HCT116 (cell line): ENCODE results near the gene LIN54. TPM values are rescaled to one million over a fixed set of nuclear protein-coding genes. Genes with fewer than 3 reads are reported as not detected.

ENCODE experiments used
- ATAC-seq: fragments of 200-7000 bp; cut with Tn5 transposase; 2 replicates; pipeline ENCODE4 v1.9.1; 2020; ENCODE audit warnings: mild to moderate bottlenecking, moderate library complexity
- BruUV-seq: library from RNA; stranded (reverse); fragments of 400-500 nt; replicated peaks from 2 replicates; lab custom pipeline; 2021; lab: Mats Ljungman, UMichigan
- CTCF ChIA-PET: fragments of 300-600 bp; sonication (Branson Sonifier 250); formaldehyde crosslinking; loops from one replicate; lab custom pipeline; 2021; ENCODE audit warnings: antibody characterized with exemption; lab: Charles Lee
- POLR2A ChIA-PET: fragments of 300-600, 350-600 bp; sonication (Branson Sonifier 250); formaldehyde crosslinking; loops from one replicate; lab custom pipeline; 2021; ENCODE audit warnings: antibody characterized with exemption; lab: Charles Lee
- RAD21 ChIA-PET, 2 experiments: fragments of 300-600 bp; sonication (Branson Sonifier 250); formaldehyde crosslinking; loops; one replicate each; lab custom pipeline; 2023; ENCODE audit warnings: low total read pairs in 2 of 2; ENCODE audit not compliant: uncharacterized antibody in 2 of 2, unreplicated experiment in 2 of 2, low non-redundant PET in 1 of 2; lab: Charles Lee
- DNase-seq: peaks from one replicate; pipeline ENCODE4 v3.0.0-alpha.2; 2010; ENCODE audit warnings: low read depth, low spot score
- H2AFZ ChIP-seq: fragments of 200-600 bp; shearing (Covaris generic), sonication (generic); 2 replicates; pipeline ENCODE4 v1.6.1; 2017; ENCODE audit warnings: low read depth, mixed run types, mixed read lengths, antibody characterized with exemption, low read length; ENCODE audit not compliant: poor library complexity, severe bottlenecking
- H3K27ac ChIP-seq: 2 replicates; pipeline ENCODE4 v1.5.1; 2012; ENCODE audit warnings: low read depth, low read length
- H3K27me3 ChIP-seq: fragments of 200-600 bp; sonication (generic); 2 replicates; pipeline ENCODE4 v1.6.1; 2016; ENCODE audit warnings: mixed run types, low read length, mixed read lengths; ENCODE audit not compliant: insufficient read depth
- H3K36me3 ChIP-seq, 2 experiments: fragments of 200-500 bp in 1 of 2; fragments of 200-600 bp in 1 of 2; sonication (Bioruptor generic) in 1 of 2; sonication (generic) in 1 of 2; 2 replicates each; pipeline versions ENCODE4 v1.5.1 to v1.6.1; 2014 to 2016; ENCODE audit warnings: low read length in 2 of 2, inconsistent platforms in 1 of 2, mixed read lengths in 1 of 2, mixed run types in 1 of 2; ENCODE audit not compliant: insufficient read depth in 2 of 2, control insufficient read depth in 1 of 2
- H3K4me1 ChIP-seq, 2 experiments: fragments of 200-600 bp in 1 of 2; sonication (generic) in 1 of 2; 2 replicates each; pipeline versions ENCODE4 v1.5.1 to v1.6.1; 2012 to 2017; ENCODE audit warnings: low read length in 2 of 2, inconsistent platforms in 1 of 2, mild to moderate bottlenecking in 1 of 2, mixed read lengths in 1 of 2, mixed run types in 1 of 2, moderate library complexity in 1 of 2; ENCODE audit not compliant: insufficient read depth in 2 of 2, control insufficient read depth in 1 of 2
- H3K4me2 ChIP-seq: fragments of 200-600 bp; sonication (generic); 2 replicates; pipeline ENCODE4 v1.6.1; 2017; ENCODE audit warnings: mixed run types, low read length, mixed read lengths
- H3K4me3 ChIP-seq, 2 experiments: fragments of 200-600 bp in 1 of 2; sonication (generic) in 1 of 2; replicated peaks in 1 of 2; 2 replicates each; pipeline ENCODE4 v1.5.1; 2011 to 2016; ENCODE audit warnings: low read length in 2 of 2, control low read depth in 1 of 2, low read depth in 1 of 2, mild to moderate bottlenecking in 1 of 2, mixed read lengths in 1 of 2, mixed run types in 1 of 2
- H3K79me2 ChIP-seq: fragments of 200-600 bp; sonication (generic); 2 replicates; pipeline ENCODE4 v1.6.1; 2017; ENCODE audit warnings: mild to moderate bottlenecking, mixed run types, low read length, moderate library complexity, mixed read lengths; ENCODE audit not compliant: insufficient read depth
- H3K9ac ChIP-seq: fragments of 200-600 bp; sonication (generic); 2 replicates; pipeline ENCODE4 v1.6.1; 2016; ENCODE audit warnings: low read length, mixed read lengths
- H3K9me2 ChIP-seq: fragments of 200-600 bp; sonication (generic), shearing (Covaris generic); 2 replicates; pipeline ENCODE4 v1.6.1; 2017; ENCODE audit warnings: mixed run types, mild to moderate bottlenecking, moderate library complexity; ENCODE audit not compliant: insufficient read depth
- H3K9me3 ChIP-seq, 2 experiments: fragments of 200-500 bp in 1 of 2; fragments of 200-600 bp in 1 of 2; sonication (Bioruptor generic) in 1 of 2; sonication (generic) in 1 of 2; 2 replicates each; pipeline ENCODE4 v1.6.1; 2014 to 2017; ENCODE audit warnings: low read length in 2 of 2, mixed read lengths in 2 of 2, inconsistent platforms in 1 of 2, low read depth in 1 of 2, mild to moderate bottlenecking in 1 of 2, mixed run types in 1 of 2, moderate library complexity in 1 of 2; ENCODE audit not compliant: control insufficient read depth in 1 of 2, insufficient read depth in 1 of 2
- H4K20me1 ChIP-seq: fragments of 200-600 bp; sonication (generic), shearing (Covaris generic); 2 replicates; pipeline ENCODE4 v1.6.1; 2017; ENCODE audit warnings: mixed run types, mild to moderate bottlenecking, moderate library complexity; ENCODE audit not compliant: insufficient read depth
- CBX3 ChIP-seq: IDR thresholded peaks from 2 replicates; pipeline ENCODE4 v1.6.1; 2012; ENCODE audit warnings: low read depth
- EGR1 ChIP-seq: IDR thresholded peaks from 2 replicates; pipeline ENCODE4 v1.6.1; 2012; ENCODE audit warnings: low read depth
- ELF1 ChIP-seq: IDR thresholded peaks from 2 replicates; pipeline ENCODE4 v1.6.1; 2012; ENCODE audit warnings: low read depth, borderline replicate concordance
- EZH2 ChIP-seq: fragments of 200-600 bp; sonication (generic); IDR thresholded peaks from 2 replicates; pipeline ENCODE4 v1.6.1; 2017; ENCODE audit warnings: antibody characterized with exemption, mixed run types
- MAX ChIP-seq: IDR thresholded peaks from 2 replicates; pipeline ENCODE4 v1.6.1; 2012
- POLR2A ChIP-seq: IDR thresholded peaks from 2 replicates; pipeline ENCODE4 v1.7.0; 2011; ENCODE audit warnings: borderline replicate concordance; ENCODE audit not compliant: insufficient read depth, insufficient read length; ENCODE audit errors: extremely low read depth
- RAD21 ChIP-seq: IDR thresholded peaks from 2 replicates; pipeline ENCODE4 v1.6.1; 2012; ENCODE audit warnings: low read depth, mild to moderate bottlenecking
- REST ChIP-seq: IDR thresholded peaks from 2 replicates; pipeline ENCODE4 v1.6.1; 2012; ENCODE audit warnings: low read depth
- SIN3A ChIP-seq: IDR thresholded peaks from 2 replicates; pipeline ENCODE4 v1.6.1; 2012; ENCODE audit warnings: low read depth
- SP1 ChIP-seq: IDR thresholded peaks from 2 replicates; pipeline ENCODE4 v1.6.1; 2012; ENCODE audit warnings: low read depth
- YY1 ChIP-seq: IDR thresholded peaks from 2 replicates; pipeline ENCODE4 v1.6.1; 2011; ENCODE audit warnings: low read length, low read depth, moderate library complexity, mild to moderate bottlenecking; ENCODE audit not compliant: insufficient replicate concordance; ENCODE audit errors: extremely low read depth
- ZNF274 ChIP-seq: fragments of 200-500 bp; sonication (Bioruptor generic); IDR thresholded peaks from 2 replicates; pipeline ENCODE4 v1.6.1; 2014; ENCODE audit warnings: mild to moderate bottlenecking, low read depth, low read length, inconsistent platforms
- intact Hi-C: fragments of 100-400 bp; cut with micrococcal nuclease; formaldehyde crosslinking; loops from 2 replicates; pipeline ENCODE4 v1.10.0; 2022
- total RNA-seq: library from RNA; stranded (reverse); gene quantifications from one replicate; pipeline ENCODE4 v1.2.1, GENCODE V29; 2021; ENCODE audit not compliant: unreplicated experiment

LIN54 gene
- total RNA-seq, 1 experiment from 2014 or later: 15.6 TPM

GRCh38 chr4:83019794-83020494 is 9.3 kb upstream of the LIN54 start:
- no peaks in the 10 kb centered on the region for H3K27me3 ChIP-seq
- TF ChIP-seq SP1 (no peak), EGR1 (no peak), RAD21 (no peak), MAX (no peak), ZNF274 (no peak), REST (no peak), ELF1 (no peak), SIN3A (no peak), EZH2 (no peak), CBX3 (no peak), YY1 (no peak), POLR2A (no peak)
- TF ChIP-seq, all 23 proteins: peak for 0
- Histone ChIP-seq H3K9me2 (no peaks in the 10 kb centered on the region), H3K27ac (no peak overlapping the region), H3K4me3 (no peak overlapping the region), H3K4me2 (no peak overlapping the region), H3K79me2 (no peaks in the 10 kb centered on the region), H3K36me3 (no peaks in the 10 kb centered on the region), H3K4me1 (no peaks in the 10 kb centered on the region), H4K20me1 (no peaks in the 10 kb centered on the region), H3K9ac (no peak overlapping the region), H3K9me3 (peaks cover 0 to 3% of the 10 kb centered on the region in 2 experiments; a peak in 1 of 4 replicates), H2AFZ (peak overlapping the region; percentile 27)
- RAD21 ChIA-PET: no interaction called here
- CTCF ChIA-PET: no interaction called here
- intact Hi-C loops: no loop called here
- POLR2A ChIA-PET: no interaction called here
- no TSS peak for BruUV-seq
- no peak for ATAC-seq
- no peak for DNase-seq
